Aorta (tissue), 5 donors: ENCODE results near the gene PDCD1LG2. TPM values are rescaled to one million over a fixed set of nuclear protein-coding genes. Genes with fewer than 3 reads are reported as not detected.
"Not testable (repeated sequence)": the region's sequence is repeated elsewhere in the genome, so short reads cannot be mapped to it uniquely, and the experiment has no call there.

Source experiments
- ATAC-seq: fragments of 200-7000 bp; cut with Tn5 transposase; one replicate; pipeline ENCODE4 v1.9.1; 2022; ENCODE audit warnings: moderate library complexity; ENCODE audit not compliant: low FRiP score
- DNase-seq, 2 donors: peaks; one replicate each; pipeline ENCODE4 v3.0.0-alpha.2; 2020
- H3K27ac ChIP-seq, 2 donors: one replicate each; pipeline ENCODE4 v1.5.1; 2013; ENCODE audit warnings: low read length in 2 of 2, mild to moderate bottlenecking in 2 of 2, moderate library complexity in 2 of 2, control low read depth in 1 of 2, inconsistent platforms in 1 of 2, low read depth in 1 of 2
- H3K27me3 ChIP-seq, 2 donors: one replicate each; pipeline ENCODE4 v1.6.1; 2013; ENCODE audit warnings: control low read depth in 1 of 2, low read length in 1 of 2, mild to moderate bottlenecking in 1 of 2, moderate library complexity in 1 of 2; ENCODE audit not compliant: insufficient read depth in 2 of 2, control insufficient read depth in 1 of 2
- H3K36me3 ChIP-seq, 2 donors: one replicate each; pipeline ENCODE4 v1.6.1; 2013; ENCODE audit warnings: control low read depth in 1 of 2, low read length in 1 of 2, mild to moderate bottlenecking in 1 of 2; ENCODE audit not compliant: insufficient read depth in 2 of 2, control insufficient read depth in 1 of 2
- H3K4me1 ChIP-seq, 2 donors: one replicate each; pipeline ENCODE4 v1.6.1; 2013; ENCODE audit warnings: low read length in 2 of 2, control low read depth in 1 of 2, mild to moderate bottlenecking in 1 of 2, moderate library complexity in 1 of 2; ENCODE audit not compliant: insufficient read depth in 2 of 2, control insufficient read depth in 1 of 2
- H3K4me3 ChIP-seq, 2 donors: one replicate each; pipeline ENCODE4 v1.5.1; 2013; ENCODE audit warnings: low read length in 2 of 2, control low read depth in 1 of 2, mild to moderate bottlenecking in 1 of 2
- H3K9me3 ChIP-seq: one replicate; pipeline ENCODE4 v1.6.1; 2013; ENCODE audit warnings: mild to moderate bottlenecking, low read length; ENCODE audit not compliant: control insufficient read depth
- WGBS, 2 donors: extraction: QIAGEN DNeasy Blood & Tissue Kit; methylation state at CpG; one replicate each; pipeline ENCODE4 v1.1.7; 2013; 5-methylcytosine and 5-hydroxymethylcytosine counted together
- intact Hi-C, 2 donors: fragments of 100-400 bp; cut with DNase I; formaldehyde crosslinking; loops; one replicate each; pipeline versions ENCODE4 v1.14.2 to v1.15.0; 2022
- polyA plus RNA-seq, 2 donors: library from polyadenylated mRNA; stranded (reverse); fragments of 200-250 nt; gene quantifications; one replicate each; pipeline ENCODE4 v1.2.3, GENCODE V29; 2013
- total RNA-seq, 2 donors: library from RNA; stranded (reverse); fragmentation: NEBNext Ultra II Directional; extraction: Animal tissue kit (Norgen Biotek cat#: 25700); gene quantifications; one replicate each; pipeline ENCODE4 v1.2.1, GENCODE V29; 2021
- donor health status: healthy with polysubstance abuse.
- donor health status: Bipolar disorder and iron deficiency.
- donor health status: DM: no; HTN: no; CAD: no.
- donor health status: DM: no; HTN: no; CAD: no.
- donor health status: DM: yes; HTN: yes; CAD: no.

Gene PDCD1LG2
- total and polyA plus RNA-seq, 4 donors = 1.6 to 5.4 (median 4.5) TPM

DNA sequence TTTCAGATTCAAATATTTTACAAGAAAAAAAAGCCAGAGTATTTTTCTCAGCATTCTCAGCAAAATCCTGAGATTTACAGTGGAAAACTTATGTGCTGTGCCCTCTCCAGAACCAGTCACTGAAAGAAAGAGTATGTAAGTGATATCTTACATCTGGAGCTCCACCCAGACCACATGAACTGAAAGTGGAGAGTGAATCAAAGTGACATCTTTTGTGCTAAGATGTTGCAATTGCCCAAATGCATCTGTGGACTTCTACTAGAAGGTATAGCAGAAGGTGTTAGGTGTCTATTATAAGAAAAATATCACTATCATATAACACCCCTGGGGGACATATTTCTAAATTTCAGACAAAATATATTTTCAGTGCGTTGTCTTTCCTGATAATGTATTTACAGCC, 69.5 kb downstream of the PDCD1LG2 start:
- intact Hi-C loops = no loop called here
- WGBS, 2 donors = 87 to 100% methylated on average over 1 of the region's 1 CpG

DNA sequence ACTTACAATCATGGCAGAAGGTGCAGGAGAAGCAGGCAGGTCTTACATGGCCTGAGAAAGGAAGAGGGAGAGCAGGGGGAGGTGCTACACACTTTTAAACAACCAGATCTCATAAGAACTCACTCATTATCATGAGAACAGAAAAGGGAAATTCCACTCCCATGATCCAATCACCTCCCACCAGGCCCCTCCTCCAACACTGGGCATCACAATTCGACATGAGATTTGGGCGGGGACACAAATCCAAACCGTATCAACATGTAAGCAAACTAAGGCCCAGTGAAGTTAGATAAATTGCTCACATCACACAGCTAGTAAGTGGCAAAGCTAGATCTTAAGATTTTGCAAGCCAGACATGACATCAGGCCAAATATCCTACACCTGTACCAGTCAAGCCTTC, 70.3 kb downstream of the PDCD1LG2 start:
- intact Hi-C loops = no loop called here
- H3K4me1 ChIP-seq = no peaks in the 10 kb centered on the region
- no peaks in the 10 kb centered on the region for H3K27me3 ChIP-seq
- no peaks in the 10 kb centered on the region for H3K9me3 ChIP-seq
- DNase-seq = no peak
- no peak overlapping the region for H3K4me3 ChIP-seq
- no peak for ATAC-seq
- H3K27ac ChIP-seq = no peak overlapping the region
- WGBS, 2 donors = 81 to 88% methylated on average over 3 of the region's 3 CpGs
- no peaks in the 10 kb centered on the region for H3K36me3 ChIP-seq

More for the DNA sequence above, 69.5 kb downstream of the PDCD1LG2 start:
- no peak for ATAC-seq
- no peaks in the 10 kb centered on the region for H3K9me3 ChIP-seq
- no peak for DNase-seq
- H3K4me1 ChIP-seq = no peaks in the 10 kb centered on the region
- no peaks in the 10 kb centered on the region for H3K36me3 ChIP-seq
- H3K4me3 ChIP-seq = no peak overlapping the region
- no peak overlapping the region for H3K27ac ChIP-seq
- no peaks in the 10 kb centered on the region for H3K27me3 ChIP-seq

DNA sequence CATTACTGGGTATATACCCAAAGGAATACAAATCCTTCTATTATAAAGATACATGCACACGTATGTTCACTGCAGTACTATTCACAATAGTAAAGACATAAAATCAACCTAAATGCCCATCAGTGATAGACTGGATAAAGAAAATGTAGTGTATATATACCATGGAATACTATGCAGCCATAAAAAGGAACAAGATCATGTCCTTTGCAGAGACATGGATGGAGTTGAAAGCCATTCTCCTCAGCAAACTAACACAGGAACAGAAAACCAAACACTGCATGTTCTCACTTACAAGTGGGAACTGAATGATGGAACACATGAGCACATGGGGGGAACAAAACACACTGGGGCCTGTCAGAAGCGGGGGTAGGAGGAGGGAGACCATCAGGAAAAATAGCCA, 71.4 kb downstream of the PDCD1LG2 start:
- 99 to 100% methylated on average over 2 of the region's 2 CpGs for whole genome bisulfite sequencing, 2 donors
- H3K9me3 ChIP-seq, H3K4me3 ChIP-seq, intact Hi-C loops, DNase-seq, H3K4me1 ChIP-seq, H3K36me3 ChIP-seq, H3K27me3 ChIP-seq, H3K27ac ChIP-seq, ATAC-seq: not testable (repeated sequence)

DNA sequence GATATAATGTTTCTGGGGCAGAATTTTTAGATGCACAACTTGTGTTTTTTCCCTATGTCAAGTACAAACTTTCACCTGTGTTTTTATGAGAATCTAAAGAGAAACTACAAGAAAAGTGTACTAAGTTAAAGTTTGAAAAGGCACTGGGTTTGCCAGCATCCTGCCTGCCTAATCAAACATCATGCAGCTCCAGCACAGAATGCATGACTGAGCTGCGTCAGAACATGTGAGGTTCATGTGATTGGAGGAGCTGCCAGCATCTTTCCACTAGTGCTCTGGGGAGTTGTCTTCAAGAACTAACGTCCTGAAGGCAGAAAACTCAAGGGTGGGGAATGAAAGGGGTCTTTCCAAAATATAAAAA, 72.5 kb downstream of the PDCD1LG2 start:
- Histone ChIP-seq H3K27ac (no peak overlapping the region), H3K4me1 (no peaks in the 10 kb centered on the region), H3K4me3 (no peak overlapping the region), H3K27me3 (no peaks in the 10 kb centered on the region), H3K36me3 (no peaks in the 10 kb centered on the region), H3K9me3 (no peaks in the 10 kb centered on the region)
- WGBS, 2 donors = 1 to 2% methylated on average over 2 of the region's 2 CpGs
- intact Hi-C loops = no loop called here
- DNase-seq (no peak), ATAC-seq (peak; percentile 81)

DNA sequence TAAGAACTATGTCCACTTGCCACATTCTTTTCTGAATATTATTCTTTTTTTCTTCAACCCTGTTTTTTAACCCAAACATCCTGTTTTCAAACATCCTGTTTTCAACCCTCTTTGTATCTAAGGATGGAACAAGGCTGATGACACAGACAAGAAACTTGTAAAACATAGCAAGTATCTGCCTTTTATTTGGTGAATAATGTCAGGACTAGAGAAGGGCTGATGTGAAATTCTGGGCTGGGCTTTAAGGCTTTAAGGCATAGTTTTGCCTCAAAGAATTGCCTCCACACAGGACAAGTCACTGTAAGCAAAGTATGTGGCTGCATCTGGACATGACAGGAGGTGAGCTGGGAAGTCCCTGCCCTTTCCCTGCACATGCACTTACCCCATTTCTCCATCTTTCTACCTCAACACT, 76.1 kb downstream of the PDCD1LG2 start:
- intact Hi-C loops = loop anchor here (5.0 kb wide), 2 partner anchors 129 to 149 kb away; partner anchors contain the start of gene PLGRKT (in 1 of the 2)

DNA sequence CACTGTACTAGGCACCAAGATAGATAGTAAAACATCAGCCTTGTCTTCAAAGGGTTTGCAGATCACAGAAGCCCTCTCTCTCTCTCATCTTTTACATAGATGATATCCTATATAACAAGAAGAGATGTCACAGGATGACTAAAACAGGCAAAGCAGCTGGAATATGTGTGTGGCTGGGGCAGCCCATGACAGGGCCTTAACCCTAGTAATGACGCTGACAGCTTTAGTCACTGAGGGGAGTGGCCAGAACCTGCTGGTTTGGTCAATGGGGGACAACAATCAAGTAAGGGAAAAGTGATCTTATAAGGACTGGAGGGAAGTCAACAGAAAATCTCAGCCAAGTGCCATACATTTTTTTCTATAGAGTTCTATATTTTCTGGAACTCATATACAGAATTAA, 76.7 kb downstream of the PDCD1LG2 start:
- Histone ChIP-seq H3K9me3 (no peaks in the 10 kb centered on the region), H3K36me3 (no peaks in the 10 kb centered on the region), H3K27me3 (no peaks in the 10 kb centered on the region), H3K27ac (no peak overlapping the region), H3K4me3 (no peak overlapping the region), H3K4me1 (no peaks in the 10 kb centered on the region)
- WGBS, 2 donors = 84 to 88% methylated on average over 1 of the region's 1 CpG
- intact Hi-C loops = loop anchor here (5.0 kb wide), 2 partner anchors 130 to 150 kb away; partner anchors contain the start of gene PLGRKT (in 1 of the 2)
- DNase-seq = no peak
- no peak for ATAC-seq

More for the DNA sequence above, 76.1 kb downstream of the PDCD1LG2 start:
- H3K4me1 ChIP-seq = no peaks in the 10 kb centered on the region
- no peaks in the 10 kb centered on the region for H3K27me3 ChIP-seq
- no peaks in the 10 kb centered on the region for H3K36me3 ChIP-seq
- H3K9me3 ChIP-seq = no peaks in the 10 kb centered on the region
- ATAC-seq (no peak), DNase-seq (no peak)
- no peak overlapping the region for H3K4me3 ChIP-seq
- H3K27ac ChIP-seq = no peak overlapping the region

DNA sequence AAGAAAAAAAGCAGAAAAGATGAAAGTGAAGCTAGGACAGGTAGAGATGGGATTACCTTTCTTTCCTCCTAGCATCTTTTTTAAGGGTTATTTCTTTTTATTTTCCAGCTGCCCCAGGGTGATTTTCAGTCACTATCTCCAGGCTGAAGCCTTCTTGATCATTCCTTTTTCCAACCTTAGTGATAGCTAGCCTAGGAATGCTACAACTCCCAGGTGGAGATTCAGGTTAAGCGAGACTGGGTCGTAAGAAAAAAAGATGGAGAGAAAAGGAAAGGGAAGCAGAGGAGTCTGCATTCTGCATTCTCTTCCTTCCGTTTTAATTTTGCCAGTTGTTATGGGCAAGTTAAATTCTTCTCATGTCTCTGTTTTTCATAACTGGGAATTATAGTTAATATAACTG, 81.9 kb downstream of the PDCD1LG2 start:
- no peak for ATAC-seq
- Histone ChIP-seq H3K9me3 (no peaks in the 10 kb centered on the region), H3K27ac (no peak overlapping the region), H3K4me3 (no peak overlapping the region), H3K27me3 (no peaks in the 10 kb centered on the region), H3K4me1 (no peaks in the 10 kb centered on the region), H3K36me3 (no peaks in the 10 kb centered on the region)
- 91 to 93% methylated on average over 3 of the region's 3 CpGs for WGBS, 2 donors
- DNase-seq = no peak
- intact Hi-C loops = loop anchor here (10.0 kb wide), 1 partner anchor 837 kb away; no protein-coding TSS in a partner anchor

DNA sequence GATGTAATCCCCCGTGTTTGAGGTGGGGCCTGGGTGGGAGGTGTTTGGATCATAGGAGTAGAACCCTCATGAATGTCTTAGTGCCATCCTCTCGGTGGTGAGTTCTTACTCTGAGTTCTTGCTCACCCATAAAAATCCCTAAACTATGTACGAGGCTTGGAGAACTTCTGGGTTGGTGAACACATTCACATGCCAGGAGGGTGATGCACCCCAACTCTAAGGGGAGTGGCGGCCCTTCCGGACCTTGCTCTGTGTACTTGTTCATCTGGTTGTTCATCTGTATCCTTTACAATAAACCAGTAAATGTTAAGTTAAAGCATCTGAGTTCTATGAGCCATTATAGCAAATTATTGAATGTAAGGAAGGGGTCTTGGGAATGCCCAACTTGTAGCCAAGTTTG, 82.6 kb downstream of the PDCD1LG2 start:
- DNase-seq (no peak), ATAC-seq (no peak)
- Histone ChIP-seq H3K4me1 (no peaks in the 10 kb centered on the region), H3K36me3 (no peaks in the 10 kb centered on the region), H3K9me3 (no peaks in the 10 kb centered on the region), H3K4me3 (no peak overlapping the region), H3K27ac (no peak overlapping the region), H3K27me3 (no peaks in the 10 kb centered on the region)
- intact Hi-C loops = loop anchor here (10.0 kb wide), 1 partner anchor 838 kb away; no protein-coding TSS in a partner anchor
- WGBS, 2 donors = 91 to 93% methylated on average over 5 of the region's 5 CpGs

DNA sequence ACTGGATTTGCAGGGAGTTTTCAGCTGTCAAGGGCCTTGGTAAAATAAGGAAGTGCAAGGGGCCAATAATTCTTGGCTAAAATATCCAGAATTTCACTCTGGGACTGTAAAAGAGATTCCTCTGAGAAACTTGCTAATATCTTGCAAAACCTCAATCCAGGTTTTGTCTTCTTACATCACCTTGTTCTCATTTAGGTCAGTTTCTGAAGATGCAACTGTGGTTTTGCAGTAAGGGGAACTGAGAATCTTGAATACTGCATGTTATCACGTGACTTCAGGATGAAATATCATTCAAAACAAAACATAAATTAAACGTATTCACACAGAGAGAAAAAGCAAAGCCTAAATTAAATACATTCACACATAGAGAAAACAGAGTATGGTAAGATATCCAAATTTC, 83.6 kb downstream of the PDCD1LG2 start:
- H3K27ac ChIP-seq = no peak overlapping the region
- H3K4me1 ChIP-seq = no peaks in the 10 kb centered on the region
- intact Hi-C loops = loop anchor here (10.0 kb wide), 1 partner anchor 839 kb away; no protein-coding TSS in a partner anchor
- no peak for ATAC-seq
- WGBS, 2 donors = 79 to 85% methylated on average over 2 of the region's 2 CpGs
- H3K27me3 ChIP-seq = no peaks in the 10 kb centered on the region
- no peak for DNase-seq
- H3K36me3 ChIP-seq = no peaks in the 10 kb centered on the region
- H3K9me3 ChIP-seq = no peaks in the 10 kb centered on the region
- H3K4me3 ChIP-seq = no peak overlapping the region
